WTC11 (cell line): Measurements from ENCODE around the gene VCPKMT. TPM values are rescaled to one million over a fixed set of nuclear protein-coding genes. Genes with fewer than 3 reads are reported as not detected.

Source experiments
- ATAC-seq: fragments of 200-7000 bp; cut with Tn5 transposase; 2 replicates; pipeline ENCODE4 v1.10.0; 2021; ENCODE audit warnings: mild to moderate bottlenecking, moderate library complexity
- CTCF ChIA-PET: fragments of 300-600 bp; sonication (Branson Sonifier 250); formaldehyde crosslinking; loops from one replicate; lab custom pipeline; 2021; ENCODE audit warnings: antibody characterized with exemption; lab: Charles Lee
- POLR2A ChIA-PET: fragments of 350-600 bp; sonication (Branson Sonifier 250); formaldehyde crosslinking; loops from one replicate; lab custom pipeline; 2021; ENCODE audit warnings: antibody characterized with exemption; lab: Charles Lee
- DNase-seq: peaks from one replicate; pipeline ENCODE4 v3.0.0; 2021; ENCODE audit warnings: low spot score
- H3K27ac Mint-ChIP-seq: 2 replicates; pipeline ENCODE4 v1.8.0; 2021; ENCODE audit warnings: mixed read lengths
- H3K27me3 Mint-ChIP-seq: 2 replicates; pipeline ENCODE4 v1.8.0; 2021; ENCODE audit warnings: low read depth, mild to moderate bottlenecking, moderate library complexity, mixed read lengths
- H3K36me3 Mint-ChIP-seq: 2 replicates; pipeline ENCODE4 v1.8.0; 2021; ENCODE audit warnings: mixed read lengths
- H3K4me1 Mint-ChIP-seq: 2 replicates; pipeline ENCODE4 v1.8.0; 2022; ENCODE audit warnings: mixed read lengths
- H3K4me3 Mint-ChIP-seq: 2 replicates; pipeline ENCODE4 v1.8.0; 2021; ENCODE audit warnings: mild to moderate bottlenecking, moderate library complexity, mixed read lengths
- H3K9me3 Mint-ChIP-seq: 2 replicates; pipeline ENCODE4 v1.8.0; 2021; ENCODE audit warnings: mixed read lengths
- GABPB1 ChIP-seq: sonication (generic); formaldehyde crosslinking; IDR thresholded peaks from 2 replicates; pipeline ENCODE4 v1.8.1; 2023; ENCODE audit warnings: mild to moderate bottlenecking, missing genetic modification reagents
- GTF2I ChIP-seq: fragments of 250-450 bp; sonication (Bioruptor Pico); conservative IDR thresholded peaks from 2 replicates; pipeline ENCODE4 v1.4.0; 2021; ENCODE audit warnings: mild to moderate bottlenecking
- HMGA2 ChIP-seq: fragments of 250-450 bp; sonication (Bioruptor Pico); IDR thresholded peaks from 2 replicates; pipeline ENCODE4 v1.4.0; 2021; ENCODE audit warnings: mild to moderate bottlenecking, moderate library complexity
- IRF2 ChIP-seq: sonication (generic); formaldehyde crosslinking; IDR thresholded peaks from 2 replicates; pipeline ENCODE4 v1.8.0; 2022; ENCODE audit warnings: low read depth, missing genetic modification reagents, borderline replicate concordance
- KAT7 ChIP-seq: sonication (generic); formaldehyde crosslinking; IDR thresholded peaks from 2 replicates; pipeline ENCODE4 v1.8.1; 2023; ENCODE audit warnings: missing genetic modification reagents, mild to moderate bottlenecking, borderline replicate concordance
- NR1H2 ChIP-seq: sonication (generic); formaldehyde crosslinking; IDR thresholded peaks from 2 replicates; pipeline ENCODE4 v1.9.0; 2021; ENCODE audit warnings: mild to moderate bottlenecking, moderate library complexity, missing genetic modification reagents
- NR2C2 ChIP-seq: sonication (generic); formaldehyde crosslinking; IDR thresholded peaks from 2 replicates; pipeline ENCODE4 v1.8.0; 2022; ENCODE audit warnings: mild to moderate bottlenecking, missing genetic modification reagents
- NR3C1 ChIP-seq: sonication (generic); formaldehyde crosslinking; conservative IDR thresholded peaks from 2 replicates; pipeline ENCODE4 v1.8.1; 2023; ENCODE audit warnings: low read depth, mild to moderate bottlenecking, missing genetic modification reagents
- OVOL2 ChIP-seq: fragments of 250-450 bp; sonication (Bioruptor Pico); IDR thresholded peaks from 2 replicates; pipeline ENCODE4 v1.9.0; 2021; ENCODE audit warnings: mild to moderate bottlenecking, borderline replicate concordance
- RELA ChIP-seq: sonication (generic); formaldehyde crosslinking; IDR thresholded peaks from 2 replicates; pipeline ENCODE4 v1.8.1; 2022; ENCODE audit warnings: missing genetic modification reagents, mild to moderate bottlenecking, borderline replicate concordance
- RORB ChIP-seq: fragments of 250-450 bp; sonication (Bioruptor Pico); IDR thresholded peaks from 2 replicates; pipeline ENCODE4 v1.9.0; 2021; ENCODE audit warnings: mild to moderate bottlenecking
- TEAD1 ChIP-seq: sonication (generic); formaldehyde crosslinking; IDR thresholded peaks from 2 replicates; pipeline ENCODE4 v1.8.0; 2022; ENCODE audit warnings: mild to moderate bottlenecking, missing genetic modification reagents
- ZNF263 ChIP-seq: sonication (generic); formaldehyde crosslinking; IDR thresholded peaks from 2 replicates; pipeline ENCODE4 v1.8.1; 2022; ENCODE audit warnings: low read depth, mild to moderate bottlenecking, moderate library complexity, missing genetic modification reagents
- ZNF317 ChIP-seq: sonication (generic); formaldehyde crosslinking; IDR thresholded peaks from 2 replicates; pipeline ENCODE4 v1.8.1; 2023; ENCODE audit warnings: low read depth, mild to moderate bottlenecking, moderate library complexity, missing genetic modification reagents, borderline replicate concordance
- ZNF423 ChIP-seq: fragments of 250-450 bp; sonication (Bioruptor Pico); IDR thresholded peaks from 2 replicates; pipeline ENCODE4 v2.1.2; 2022; ENCODE audit warnings: mild to moderate bottlenecking, moderate library complexity
- ZNF671 ChIP-seq: fragments of 250-450 bp; sonication (Bioruptor Pico); IDR thresholded peaks from 2 replicates; pipeline ENCODE4 v1.8.0; 2021; ENCODE audit warnings: mild to moderate bottlenecking
- total RNA-seq: library from RNA; stranded (reverse); gene quantifications from 3 replicates; pipeline ENCODE4 v1.2.3, GENCODE V29; 2021
- TF ChIP-seq, protein P1 (sequence below): fragments of 250-450 bp; sonication (Bioruptor Pico); IDR thresholded peaks from 2 replicates; pipeline ENCODE4 v1.9.0; 2021; ENCODE audit warnings: moderate library complexity, mild to moderate bottlenecking, inconsistent platforms, borderline replicate concordance
- TF ChIP-seq, protein P2 (sequence below): sonication (generic); formaldehyde crosslinking; IDR thresholded peaks from 2 replicates; pipeline ENCODE4 v1.8.1; 2023; ENCODE audit warnings: mild to moderate bottlenecking, missing genetic modification reagents
- TF ChIP-seq, protein P3 (sequence below): sonication (generic); formaldehyde crosslinking; IDR thresholded peaks from 2 replicates; pipeline ENCODE4 v1.8.0; 2022; ENCODE audit warnings: mild to moderate bottlenecking, missing genetic modification reagents
- TF ChIP-seq, protein P4 (sequence below): sonication (generic); formaldehyde crosslinking; IDR thresholded peaks from 2 replicates; pipeline ENCODE4 v1.8.0; 2023; ENCODE audit warnings: missing genetic modification reagents
- TF ChIP-seq, protein P5 (sequence below): fragments of 250-450 bp; sonication (Bioruptor Pico); IDR thresholded peaks from 2 replicates; pipeline ENCODE4 v1.8.0; 2021; ENCODE audit warnings: mild to moderate bottlenecking
- TF ChIP-seq, protein P6 (sequence below): sonication (generic); formaldehyde crosslinking; IDR thresholded peaks from 2 replicates; pipeline ENCODE4 v1.8.1; 2022; ENCODE audit warnings: mild to moderate bottlenecking, missing genetic modification reagents, moderate library complexity, borderline replicate concordance

The VCPKMT gene
- total RNA-seq, 1 experiment from 2014 or later, result 11.5 TPM

DNA sequence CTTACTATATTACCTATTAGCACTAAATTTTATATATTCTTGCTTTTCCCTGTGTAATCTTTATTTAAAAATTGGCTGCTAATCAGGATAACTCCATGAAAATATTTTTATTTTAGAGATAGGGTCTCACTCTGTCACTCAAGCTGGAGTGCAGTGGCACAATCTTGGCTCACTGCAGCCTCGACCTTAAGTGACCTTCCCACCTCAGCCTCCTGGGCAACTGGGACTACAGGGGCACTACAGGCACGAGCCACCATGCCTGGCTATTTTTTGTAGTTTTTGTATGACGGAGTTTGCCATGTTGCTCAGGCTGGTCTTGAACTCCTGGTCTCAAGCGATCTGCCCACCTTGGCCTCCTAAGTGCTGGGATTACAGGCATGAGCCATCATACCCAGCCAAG lies 32.4 kb upstream of the VCPKMT start:
- ChIA-PET POLR2A (no interaction called here), CTCF (no interaction called here)
- no peak for ATAC-seq
- Mint-ChIP-seq H3K27me3 (no peaks in the 10 kb centered on the region), H3K9me3 (no peaks in the 10 kb centered on the region), H3K36me3 (peaks cover 3% of the 10 kb centered on the region), H3K27ac (no peak overlapping the region), H3K4me3 (no peak overlapping the region), H3K4me1 (no peaks in the 10 kb centered on the region)
- TF ChIP-seq ZNF317 (CRISPR knock-in tag) (no peak), NR3C1 (CRISPR knock-in tag) (no peak), ZNF671 (CRISPR knock-in tag) (no peak), NR2C2 (CRISPR knock-in tag) (no peak)
- TF ChIP-seq, protein P1, sequence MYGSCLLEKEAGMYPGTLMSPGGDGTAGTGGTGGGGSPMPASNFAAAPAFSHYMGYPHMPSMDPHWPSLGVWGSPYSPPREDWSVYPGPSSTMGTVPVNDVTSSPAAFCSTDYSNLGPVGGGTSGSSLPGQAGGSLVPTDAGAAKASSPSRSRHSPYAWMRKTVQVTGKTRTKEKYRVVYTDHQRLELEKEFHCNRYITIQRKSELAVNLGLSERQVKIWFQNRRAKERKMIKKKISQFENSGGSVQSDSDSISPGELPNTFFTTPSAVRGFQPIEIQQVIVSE (CRISPR knock-in tag), result no peak
- TF ChIP-seq, protein P2, sequence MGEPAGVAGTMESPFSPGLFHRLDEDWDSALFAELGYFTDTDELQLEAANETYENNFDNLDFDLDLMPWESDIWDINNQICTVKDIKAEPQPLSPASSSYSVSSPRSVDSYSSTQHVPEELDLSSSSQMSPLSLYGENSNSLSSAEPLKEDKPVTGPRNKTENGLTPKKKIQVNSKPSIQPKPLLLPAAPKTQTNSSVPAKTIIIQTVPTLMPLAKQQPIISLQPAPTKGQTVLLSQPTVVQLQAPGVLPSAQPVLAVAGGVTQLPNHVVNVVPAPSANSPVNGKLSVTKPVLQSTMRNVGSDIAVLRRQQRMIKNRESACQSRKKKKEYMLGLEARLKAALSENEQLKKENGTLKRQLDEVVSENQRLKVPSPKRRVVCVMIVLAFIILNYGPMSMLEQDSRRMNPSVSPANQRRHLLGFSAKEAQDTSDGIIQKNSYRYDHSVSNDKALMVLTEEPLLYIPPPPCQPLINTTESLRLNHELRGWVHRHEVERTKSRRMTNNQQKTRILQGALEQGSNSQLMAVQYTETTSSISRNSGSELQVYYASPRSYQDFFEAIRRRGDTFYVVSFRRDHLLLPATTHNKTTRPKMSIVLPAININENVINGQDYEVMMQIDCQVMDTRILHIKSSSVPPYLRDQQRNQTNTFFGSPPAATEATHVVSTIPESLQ (CRISPR knock-in tag), result no peak
- TF ChIP-seq, protein P3, sequence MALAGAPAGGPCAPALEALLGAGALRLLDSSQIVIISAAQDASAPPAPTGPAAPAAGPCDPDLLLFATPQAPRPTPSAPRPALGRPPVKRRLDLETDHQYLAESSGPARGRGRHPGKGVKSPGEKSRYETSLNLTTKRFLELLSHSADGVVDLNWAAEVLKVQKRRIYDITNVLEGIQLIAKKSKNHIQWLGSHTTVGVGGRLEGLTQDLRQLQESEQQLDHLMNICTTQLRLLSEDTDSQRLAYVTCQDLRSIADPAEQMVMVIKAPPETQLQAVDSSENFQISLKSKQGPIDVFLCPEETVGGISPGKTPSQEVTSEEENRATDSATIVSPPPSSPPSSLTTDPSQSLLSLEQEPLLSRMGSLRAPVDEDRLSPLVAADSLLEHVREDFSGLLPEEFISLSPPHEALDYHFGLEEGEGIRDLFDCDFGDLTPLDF (CRISPR knock-in tag), result no peak
- DNase-seq, result no peak

DNA sequence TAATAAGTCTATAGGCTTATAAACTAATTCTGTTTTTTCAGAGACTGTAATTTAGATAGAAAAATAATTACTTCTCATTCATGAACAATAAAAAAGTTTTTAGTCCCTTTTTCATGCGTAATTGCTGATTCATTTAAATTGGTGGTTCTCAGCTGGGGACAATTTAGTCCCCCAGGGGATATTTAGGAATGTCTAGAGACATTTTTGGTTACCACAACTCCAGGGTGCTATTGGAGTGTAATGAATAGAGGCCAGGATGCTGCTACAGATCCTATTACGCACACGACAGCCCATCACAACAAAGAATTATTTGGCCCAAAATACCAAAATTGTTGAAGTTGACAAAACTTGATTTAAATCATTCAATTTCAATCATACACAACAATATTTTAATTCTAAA lies 22.8 kb upstream of the VCPKMT start:
- ATAC-seq, result peak; percentile 91
- H3K4me3 Mint-ChIP-seq, result no peak overlapping the region
- H3K4me1 Mint-ChIP-seq, result peaks cover 7% of the 10 kb centered on the region; the same call in 1 of the 2 replicates
- H3K9me3 Mint-ChIP-seq, result no peaks in the 10 kb centered on the region
- H3K27me3 Mint-ChIP-seq, result no peaks in the 10 kb centered on the region
- DNase-seq, result no peak
- ChIA-PET POLR2A (no interaction called here), CTCF (no interaction called here)
- TF ChIP-seq ZNF423, result peak; percentile 49; the same call in 1 of the 2 replicates
- TF ChIP-seq, protein P4, sequence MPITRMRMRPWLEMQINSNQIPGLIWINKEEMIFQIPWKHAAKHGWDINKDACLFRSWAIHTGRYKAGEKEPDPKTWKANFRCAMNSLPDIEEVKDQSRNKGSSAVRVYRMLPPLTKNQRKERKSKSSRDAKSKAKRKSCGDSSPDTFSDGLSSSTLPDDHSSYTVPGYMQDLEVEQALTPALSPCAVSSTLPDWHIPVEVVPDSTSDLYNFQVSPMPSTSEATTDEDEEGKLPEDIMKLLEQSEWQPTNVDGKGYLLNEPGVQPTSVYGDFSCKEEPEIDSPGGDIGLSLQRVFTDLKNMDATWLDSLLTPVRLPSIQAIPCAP (CRISPR knock-in tag), result no peak
- H3K36me3 Mint-ChIP-seq, result no peaks in the 10 kb centered on the region
- no peak overlapping the region for H3K27ac Mint-ChIP-seq

DNA sequence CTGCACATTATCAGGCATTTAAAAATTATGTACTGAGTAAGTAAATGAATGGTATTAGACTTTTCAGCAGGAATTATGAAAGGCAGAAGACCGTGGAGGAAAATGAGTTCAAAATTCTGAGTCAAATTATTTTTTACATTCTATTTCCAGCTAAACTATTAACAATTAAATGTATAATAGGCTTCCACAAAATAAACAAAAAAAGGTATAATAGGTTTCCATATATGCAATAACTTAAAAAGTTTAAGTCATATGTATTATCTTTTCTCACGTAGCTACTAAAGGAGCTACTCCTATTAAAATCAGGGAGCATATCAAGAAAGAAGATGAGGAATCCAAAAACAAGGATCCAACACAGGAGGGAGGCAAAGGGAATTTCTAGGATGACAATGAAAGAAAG lies 11.4 kb upstream of the VCPKMT start:
- H3K4me3 Mint-ChIP-seq, result no peak overlapping the region
- TF ChIP-seq IRF2 (no peak), RORB (no peak), RELA (no peak), HMGA2 (CRISPR knock-in tag) (no peak), ZNF263 (no peak), NR1H2 (no peak), TEAD1 (CRISPR knock-in tag) (no peak), OVOL2 (CRISPR knock-in tag) (no peak), GABPB1 (CRISPR knock-in tag) (no peak), NR2C2 (CRISPR knock-in tag) (no peak), GTF2I (no peak), KAT7 (CRISPR knock-in tag) (no peak)
- TF ChIP-seq, protein P5, sequence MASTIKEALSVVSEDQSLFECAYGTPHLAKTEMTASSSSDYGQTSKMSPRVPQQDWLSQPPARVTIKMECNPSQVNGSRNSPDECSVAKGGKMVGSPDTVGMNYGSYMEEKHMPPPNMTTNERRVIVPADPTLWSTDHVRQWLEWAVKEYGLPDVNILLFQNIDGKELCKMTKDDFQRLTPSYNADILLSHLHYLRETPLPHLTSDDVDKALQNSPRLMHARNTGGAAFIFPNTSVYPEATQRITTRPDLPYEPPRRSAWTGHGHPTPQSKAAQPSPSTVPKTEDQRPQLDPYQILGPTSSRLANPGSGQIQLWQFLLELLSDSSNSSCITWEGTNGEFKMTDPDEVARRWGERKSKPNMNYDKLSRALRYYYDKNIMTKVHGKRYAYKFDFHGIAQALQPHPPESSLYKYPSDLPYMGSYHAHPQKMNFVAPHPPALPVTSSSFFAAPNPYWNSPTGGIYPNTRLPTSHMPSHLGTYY, result no peak
- TF ChIP-seq, protein P4 (CRISPR knock-in tag), result no peak
- TF ChIP-seq, protein P6, sequence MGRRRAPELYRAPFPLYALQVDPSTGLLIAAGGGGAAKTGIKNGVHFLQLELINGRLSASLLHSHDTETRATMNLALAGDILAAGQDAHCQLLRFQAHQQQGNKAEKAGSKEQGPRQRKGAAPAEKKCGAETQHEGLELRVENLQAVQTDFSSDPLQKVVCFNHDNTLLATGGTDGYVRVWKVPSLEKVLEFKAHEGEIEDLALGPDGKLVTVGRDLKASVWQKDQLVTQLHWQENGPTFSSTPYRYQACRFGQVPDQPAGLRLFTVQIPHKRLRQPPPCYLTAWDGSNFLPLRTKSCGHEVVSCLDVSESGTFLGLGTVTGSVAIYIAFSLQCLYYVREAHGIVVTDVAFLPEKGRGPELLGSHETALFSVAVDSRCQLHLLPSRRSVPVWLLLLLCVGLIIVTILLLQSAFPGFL, result no peak
- TF ChIP-seq, protein P2 (CRISPR knock-in tag), result no peak
- TF ChIP-seq, all 79 proteins: peak for 0
- Mint-ChIP-seq H3K27ac (no peak overlapping the region), H3K27me3 (no peaks in the 10 kb centered on the region), H3K36me3 (peaks cover 19% of the 10 kb centered on the region), H3K4me1 (peaks cover 3% of the 10 kb centered on the region), H3K9me3 (peaks cover 6% of the 10 kb centered on the region)
- CTCF ChIA-PET, result no interaction called here
- POLR2A ChIA-PET, result no interaction called here
- ATAC-seq (no peak), DNase-seq (no peak)
